ENCODE measurements around the gene B4GALT4.
"Not testable (repeated sequence)": the region's sequence is repeated elsewhere in the genome, so short reads cannot be mapped to it uniquely, and the experiment has no call there.

The B4GALT4 gene

DNA sequence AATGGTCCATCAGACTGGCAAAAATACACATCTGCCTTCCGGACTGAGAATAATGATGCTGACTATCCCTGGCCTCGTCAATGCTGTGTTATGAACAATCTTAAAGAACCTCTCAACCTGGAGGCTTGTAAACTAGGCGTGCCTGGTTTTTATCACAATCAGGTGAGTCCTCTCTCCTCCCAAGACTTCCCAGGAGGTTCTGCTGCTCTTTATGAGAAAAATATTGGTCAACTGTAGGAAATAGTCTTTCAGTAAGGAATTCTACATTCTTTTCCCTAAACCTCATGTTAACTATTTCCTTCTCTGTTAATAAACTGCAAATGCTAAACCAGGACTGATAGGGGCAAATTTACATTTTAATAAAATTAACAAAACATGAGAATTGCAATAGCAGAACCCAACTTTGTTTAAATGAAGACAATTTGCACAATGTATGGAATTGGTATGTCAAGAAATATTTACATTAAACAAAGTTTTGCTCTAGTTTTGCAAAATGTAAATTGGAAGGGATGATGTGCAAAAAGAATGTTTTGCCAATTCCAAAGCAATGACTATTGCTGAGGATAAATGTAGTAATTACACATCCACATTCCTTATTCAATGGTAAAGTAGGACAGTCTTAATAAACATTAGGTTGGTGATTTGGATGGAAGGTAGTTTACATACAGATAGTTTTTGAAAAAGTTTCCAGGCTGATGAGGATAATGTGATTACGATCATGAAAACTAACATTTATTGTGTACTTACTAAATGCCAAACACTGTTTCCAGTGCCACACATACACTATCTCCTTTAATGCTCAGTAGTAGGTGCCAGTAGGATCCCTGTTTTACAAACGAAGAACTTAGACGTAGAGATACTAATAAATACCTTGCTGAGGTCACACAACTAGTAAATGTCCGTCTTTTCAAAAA lies 46.2 kb downstream of the B4GALT4 start:
- DNase-seq: no peak

DNA sequence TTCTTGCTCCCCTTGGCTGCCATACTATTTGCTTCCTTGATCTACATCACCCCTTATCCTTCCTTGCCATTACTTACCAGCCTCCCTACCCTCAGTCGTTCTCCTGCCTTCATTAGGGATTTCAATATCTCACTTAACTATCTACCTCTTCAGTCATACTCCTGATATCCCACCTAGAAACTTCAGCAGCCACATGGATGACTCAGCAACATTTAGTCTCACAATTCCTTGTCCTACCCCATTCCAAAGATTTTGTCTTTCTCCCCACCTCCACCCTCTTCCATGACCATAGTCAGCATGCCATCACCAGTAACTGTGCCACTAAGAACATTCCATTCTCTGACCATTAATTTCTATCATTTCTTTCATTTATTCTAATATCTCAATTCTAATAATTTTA lies 48.9 kb downstream of the B4GALT4 start:
- DNase-seq: no peak

DNA sequence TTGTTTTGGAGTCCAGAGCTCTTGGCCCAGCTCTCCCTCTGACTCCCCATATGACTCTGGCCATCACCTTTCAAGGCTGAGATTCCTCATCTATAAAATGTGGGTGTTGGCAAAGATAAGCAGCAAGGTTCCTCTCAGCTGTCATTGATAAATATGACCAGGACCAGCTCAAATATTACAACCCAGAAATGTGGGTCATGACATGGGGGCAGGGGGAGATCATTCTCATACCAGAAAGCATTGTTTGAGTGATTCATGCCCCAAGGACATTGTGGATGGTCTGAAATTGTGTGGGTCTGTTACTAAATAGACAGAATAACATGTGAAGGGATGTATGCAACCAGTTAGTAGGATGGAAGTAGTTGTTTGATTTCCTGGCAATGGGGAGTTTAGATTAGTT lies 53.4 kb downstream of the B4GALT4 start:
- no peak for DNase-seq

DNA sequence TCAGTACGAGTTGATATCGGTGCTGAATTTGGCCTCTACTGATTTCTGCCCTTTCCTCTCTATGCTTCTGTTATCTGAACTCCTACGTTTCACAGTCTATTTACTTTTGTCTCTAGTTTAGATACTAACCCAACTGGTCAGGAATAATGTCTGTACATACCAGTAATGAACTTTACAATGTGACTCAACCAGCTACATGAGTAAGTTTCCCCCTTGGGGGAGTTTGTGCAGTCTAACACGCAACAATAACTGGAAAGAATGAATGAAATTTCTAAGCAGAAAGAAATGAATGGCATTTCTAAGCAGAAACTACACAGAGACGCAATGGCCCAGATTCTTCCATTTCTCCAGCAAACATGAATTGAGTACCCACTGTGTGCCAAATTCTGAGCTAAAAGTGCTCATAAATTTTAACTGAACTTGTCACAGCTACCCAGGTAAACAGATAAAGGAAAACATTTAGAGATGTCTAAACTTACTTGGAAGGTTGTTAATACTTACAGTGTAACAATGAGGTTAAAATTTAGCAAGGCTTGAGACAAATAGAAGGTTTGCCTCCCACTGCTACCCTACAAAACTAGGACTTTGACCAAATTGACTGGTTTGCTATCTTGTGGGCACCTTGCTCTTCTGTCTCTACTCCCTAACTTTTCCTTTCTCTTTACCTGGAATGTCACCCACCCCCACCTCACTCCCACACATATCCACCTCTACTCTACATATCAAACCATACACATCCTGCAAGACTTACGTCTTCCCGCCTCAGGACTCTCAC lies 55.7 kb downstream of the B4GALT4 start:
- DNase-seq: no peak

DNA sequence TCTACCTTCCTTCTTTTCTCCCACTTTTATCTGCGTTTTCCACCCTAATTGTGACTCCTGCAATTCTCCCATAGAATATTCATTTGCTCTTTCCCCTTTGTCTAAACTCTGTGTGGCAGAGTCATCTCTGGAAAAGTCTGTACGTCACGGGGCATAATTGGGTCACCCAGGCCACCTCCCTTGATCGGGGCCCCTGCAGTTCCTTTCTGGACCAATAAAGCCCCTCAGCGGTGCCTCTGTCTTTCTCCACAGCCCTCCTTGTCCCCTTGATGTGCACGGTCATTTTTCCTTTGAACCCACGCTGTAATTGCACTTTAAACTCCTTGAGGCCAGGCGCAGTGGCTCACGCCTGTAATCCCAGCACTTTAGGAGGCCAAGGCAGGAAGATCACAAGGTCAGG lies 56.6 kb downstream of the B4GALT4 start:
- no peak for DNase-seq

DNA sequence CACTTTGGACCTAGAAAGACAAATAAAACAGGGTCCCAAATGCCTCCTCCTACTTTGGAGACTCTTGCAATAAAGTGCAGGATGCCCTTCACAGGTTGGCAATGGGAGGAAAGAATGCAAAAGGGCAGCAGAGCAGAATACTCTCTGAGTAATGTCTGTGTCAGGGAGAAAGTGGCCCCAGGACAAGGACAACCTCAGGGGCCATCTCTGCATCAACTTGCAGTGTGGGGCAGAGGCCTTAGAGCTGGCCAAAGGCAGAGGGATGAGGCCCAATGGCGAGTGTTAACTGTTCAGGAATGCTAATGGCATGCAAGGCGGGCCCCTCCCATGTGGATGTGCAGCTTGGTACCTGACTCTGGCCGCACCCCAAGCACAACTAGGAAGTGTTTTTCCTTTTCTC lies 58.9 kb downstream of the B4GALT4 start:
- no peak for DNase-seq

DNA sequence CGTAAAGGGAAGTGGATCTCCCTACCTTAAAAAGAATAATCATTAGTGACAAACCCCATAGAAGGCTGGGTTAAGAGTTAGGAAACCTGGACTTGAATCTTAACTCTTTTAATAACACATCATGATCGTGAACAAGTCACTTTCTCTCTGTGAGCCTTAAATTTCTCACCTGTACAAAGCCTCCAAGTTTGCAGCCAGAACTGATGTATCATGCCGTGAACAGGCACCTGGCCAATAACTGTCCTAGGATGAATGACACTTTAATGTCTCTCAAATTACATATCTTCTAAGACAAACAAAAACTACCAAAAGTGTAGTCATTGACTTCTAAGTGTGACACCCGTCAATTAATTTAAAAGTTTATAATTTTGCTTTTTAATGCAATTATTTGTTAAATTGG lies 63.4 kb downstream of the B4GALT4 start:
- DNase-seq: no peak

DNA sequence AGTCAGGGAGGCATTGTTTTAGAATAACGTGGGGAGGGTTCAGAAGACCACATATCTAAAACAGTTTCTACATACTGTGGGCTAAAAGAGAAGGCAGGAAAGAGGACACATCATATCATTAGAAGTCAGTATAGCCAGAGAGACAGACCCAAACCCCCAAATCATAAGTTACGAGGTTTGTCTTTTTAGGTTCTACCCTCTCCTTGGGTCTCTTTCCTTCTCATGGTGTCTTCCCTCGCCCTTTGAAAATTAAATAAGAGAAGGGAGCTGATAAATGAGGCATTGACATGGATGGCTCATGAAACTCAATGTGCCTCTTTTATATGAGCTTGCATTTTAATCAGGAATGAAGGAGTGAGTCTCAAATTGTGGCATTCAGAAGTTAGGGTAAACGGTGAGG lies 63.9 kb downstream of the B4GALT4 start:
- DNase-seq: no peak

DNA sequence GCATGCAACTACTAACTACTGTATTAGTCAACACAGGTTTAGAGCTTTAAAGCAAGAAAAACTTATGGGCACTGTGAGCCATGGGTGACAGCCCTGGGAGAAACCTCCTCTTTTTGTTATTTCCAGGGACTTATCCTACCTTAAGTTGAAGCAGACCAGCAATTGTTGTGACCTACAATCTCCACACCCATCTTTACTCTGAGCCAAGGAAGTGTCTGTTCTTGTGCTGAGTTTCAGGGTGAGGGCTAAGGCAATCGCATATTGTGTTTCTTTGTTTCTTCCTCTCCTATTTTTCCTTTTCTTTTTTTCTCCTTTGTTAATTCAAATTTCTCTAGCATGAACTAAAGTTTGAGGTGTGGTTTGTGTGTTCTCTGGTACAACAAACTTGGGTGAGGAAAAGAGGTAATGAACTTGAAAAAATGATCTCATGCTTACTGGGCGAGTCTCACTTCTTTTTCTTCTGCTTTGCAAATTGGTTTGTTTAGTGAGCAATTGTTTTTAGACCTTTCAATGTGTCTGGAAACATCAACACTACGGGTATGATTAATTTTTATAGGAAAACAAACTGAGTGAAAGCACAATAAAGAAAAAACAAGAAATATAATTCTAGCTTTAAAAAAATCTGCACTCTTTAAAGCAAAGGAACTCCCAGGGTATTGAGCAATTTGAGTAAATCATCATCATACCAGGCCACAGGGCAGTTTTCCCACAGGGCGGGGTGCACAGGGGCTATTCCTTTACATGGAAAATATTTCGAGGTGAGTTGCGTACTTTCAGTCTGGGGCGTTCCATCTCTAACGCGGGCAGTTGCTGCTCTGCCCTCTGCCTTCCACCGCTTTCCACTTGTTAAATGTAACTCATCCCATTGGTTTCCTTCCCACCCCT lies 64.6 kb downstream of the B4GALT4 start:
- DNase-seq: no peak

DNA sequence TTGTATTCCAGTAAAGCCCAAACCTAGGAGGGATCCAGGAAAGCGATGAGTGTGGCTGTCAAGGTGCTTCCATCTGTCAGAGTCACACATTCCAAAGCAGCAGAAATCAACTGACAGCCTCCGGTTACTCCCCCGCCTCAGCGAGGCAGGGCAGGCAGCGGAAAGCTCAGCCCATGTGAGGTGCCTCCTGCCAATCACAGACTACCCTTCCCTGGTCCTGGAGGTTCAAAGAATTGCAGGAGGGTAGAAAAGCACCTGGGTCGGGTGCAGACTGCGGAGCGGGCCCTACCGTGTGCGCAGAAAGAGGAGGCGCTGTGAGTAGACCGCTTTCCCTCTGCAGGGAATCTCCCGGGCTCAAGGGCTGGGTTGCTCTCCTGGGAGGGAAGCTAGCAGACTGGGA lies 67.4 kb downstream of the B4GALT4 start, which contains the start of gene UPK1B:
Gene UPK1B (plus strand): TSS at position 274 of the 400 bp plus-strand sequence. CDS start 13,144 bp downstream, outside the sequence.
- DNase-seq: no peak

DNA sequence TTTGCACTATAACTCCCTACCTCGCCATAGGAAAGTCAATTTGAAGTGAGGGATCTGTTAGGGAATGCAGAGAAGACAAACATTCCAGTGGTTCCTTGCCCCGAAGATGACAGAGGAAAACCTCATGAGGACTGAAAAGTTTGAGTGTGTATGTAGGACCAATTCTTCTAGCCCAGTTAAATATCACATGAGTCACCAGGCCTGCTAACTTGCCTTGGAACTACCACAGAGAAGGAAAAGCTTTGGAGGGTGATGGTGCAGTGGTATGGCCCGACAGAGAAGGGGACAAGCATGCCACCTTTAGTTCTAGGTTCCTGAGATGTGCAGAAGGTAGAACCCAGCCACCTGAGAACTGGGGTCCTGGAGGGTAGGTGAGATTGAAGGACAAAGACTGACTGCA lies 69.9 kb downstream of the B4GALT4 start:
- DNase-seq: no peak

DNA sequence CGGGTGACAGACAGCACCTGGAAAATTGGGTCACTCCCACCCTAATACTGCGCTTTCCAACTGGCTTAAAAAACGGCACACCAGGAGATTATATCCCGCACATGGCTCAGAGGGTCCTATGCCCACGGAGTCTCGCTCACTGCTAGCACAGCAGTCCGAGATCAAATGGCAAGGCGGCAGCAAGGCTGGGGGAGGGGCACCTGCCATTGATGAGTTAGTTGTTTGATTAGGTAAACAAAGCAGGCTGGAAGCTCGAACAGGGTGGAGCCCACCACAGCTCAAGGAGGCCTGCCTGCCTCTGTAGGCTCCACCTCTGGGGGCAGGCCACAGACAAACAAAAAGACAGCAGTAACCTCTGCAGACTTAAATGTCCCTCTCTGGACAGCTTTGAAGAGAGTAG lies 75.9 kb downstream of the B4GALT4 start:
- not testable (repeated sequence) for DNase-seq
